ENCODE measurements around the gene AKAP14.
"Not testable (repeated sequence)": the region's sequence is repeated elsewhere in the genome, so short reads cannot be mapped to it uniquely, and the experiment has no call there.

- TF ChIP-seq CTCF, POLR2A (IDR thresholded peaks at IDR 0.05): not testable (repeated sequence)
Measured at GRCh38 chrX:119955807-119956570, 60.3 kb downstream of the AKAP14 start.
